ENCODE data around the gene BMPER. TPM values are rescaled to one million over a fixed set of nuclear protein-coding genes. Genes with fewer than 3 reads are reported as not detected.

Gene BMPER
- total and polyA plus RNA-seq, 2 donors from 2014 or later, result 0.60 to 0.80 TPM

GRCh38 chr7:33950047-33950714, 44.8 kb downstream of the BMPER start:
- Histone ChIP-seq H3K27me3 (ENCODE audit: control insufficient read depth, insufficient read depth, low read length) (no peaks in the 10 kb centered on the region), H3K4me1 (ENCODE audit: control insufficient read depth in 2 of 3, insufficient read depth in 2 of 3, low read depth in 1 of 3, low read length in 3 of 3) (no peaks in the 10 kb centered on the region), H3K27ac (ENCODE audit: low read depth in 2 of 2, low read length in 2 of 2) (no peak overlapping the region), H3K9ac (ENCODE audit: low read length in 3 of 3) (no peak overlapping the region), H3K4me3 (ENCODE audit: low read length in 3 of 3) (no peak overlapping the region), H3K36me3 (ENCODE audit: control insufficient read depth in 2 of 3, insufficient read depth in 3 of 3, low read length in 3 of 3) (no peaks in the 10 kb centered on the region), H3K9me3 (ENCODE audit: control insufficient read depth in 2 of 3, insufficient read depth in 1 of 3, low read length in 3 of 3) (no peaks in the 10 kb centered on the region)
- intact Hi-C loops (cut with DNase I), result no loop called here
- no peak for TF ChIP-seq CTCF (IDR thresholded peaks at IDR 0.05; ENCODE audit: borderline replicate concordance, extremely low read depth, insufficient read depth)
- FAIRE-seq, result no peak
- DNase-seq, result no peak

GRCh38 chr7:33952824-33953223, 47.5 kb downstream of the BMPER start:
- no peaks in the 10 kb centered on the region for H3K36me3 ChIP-seq (ENCODE audit: control insufficient read depth in 2 of 3, insufficient read depth in 3 of 3, low read length in 3 of 3)
- DNase-seq (no peak), FAIRE-seq (no peak)
- no peak overlapping the region for H3K27ac ChIP-seq (ENCODE audit: low read depth in 2 of 2, low read length in 2 of 2)
- no peaks in the 10 kb centered on the region for H3K27me3 ChIP-seq (ENCODE audit: control insufficient read depth, insufficient read depth, low read length)
- H3K9me3 ChIP-seq (ENCODE audit: control insufficient read depth in 2 of 3, insufficient read depth in 1 of 3, low read length in 3 of 3), result no peaks in the 10 kb centered on the region
- no peaks in the 10 kb centered on the region for H3K4me1 ChIP-seq (ENCODE audit: control insufficient read depth in 2 of 3, insufficient read depth in 2 of 3, low read depth in 1 of 3, low read length in 3 of 3)
- intact Hi-C loops (cut with DNase I), result no loop called here
- no peak overlapping the region for H3K9ac ChIP-seq (ENCODE audit: low read length in 3 of 3)
- TF ChIP-seq CTCF (IDR thresholded peaks at IDR 0.05; ENCODE audit: borderline replicate concordance, extremely low read depth, insufficient read depth), result no peak
- no peak overlapping the region for H3K4me3 ChIP-seq (ENCODE audit: low read length in 3 of 3)

- H3K27me3 ChIP-seq (ENCODE audit: control insufficient read depth, insufficient read depth, low read length), result no peaks in the 10 kb centered on the region
- no peak overlapping the region for H3K4me3 ChIP-seq (ENCODE audit: low read length in 3 of 3)
- no peaks in the 10 kb centered on the region for H3K4me1 ChIP-seq (ENCODE audit: control insufficient read depth in 2 of 3, insufficient read depth in 2 of 3, low read depth in 1 of 3, low read length in 3 of 3)
- FAIRE-seq (no peak), DNase-seq (no peak)
- no peak overlapping the region for H3K27ac ChIP-seq (ENCODE audit: low read depth in 2 of 2, low read length in 2 of 2)
- no peaks in the 10 kb centered on the region for H3K36me3 ChIP-seq (ENCODE audit: control insufficient read depth in 2 of 3, insufficient read depth in 3 of 3, low read length in 3 of 3)
- intact Hi-C loops (cut with DNase I), result no loop called here
- H3K9me3 ChIP-seq (ENCODE audit: control insufficient read depth in 2 of 3, insufficient read depth in 1 of 3, low read length in 3 of 3), result no peaks in the 10 kb centered on the region
- no peak for TF ChIP-seq CTCF (IDR thresholded peaks at IDR 0.05; ENCODE audit: borderline replicate concordance, extremely low read depth, insufficient read depth)
- H3K9ac ChIP-seq (ENCODE audit: low read length in 3 of 3), result no peak overlapping the region
Observed at GRCh38 chr7:33958104-33958503, 52.8 kb downstream of the BMPER start.

GRCh38 chr7:33959676-33960075, 54.3 kb downstream of the BMPER start:
- intact Hi-C loops (cut with DNase I), result no loop called here
- H3K27ac ChIP-seq (ENCODE audit: low read depth in 2 of 2, low read length in 2 of 2), result no peak overlapping the region
- H3K4me3 ChIP-seq (ENCODE audit: low read length in 3 of 3), result no peak overlapping the region
- H3K4me1 ChIP-seq (ENCODE audit: control insufficient read depth in 2 of 3, insufficient read depth in 2 of 3, low read depth in 1 of 3, low read length in 3 of 3), result no peaks in the 10 kb centered on the region
- FAIRE-seq (no peak), DNase-seq (no peak)
- TF ChIP-seq CTCF (IDR thresholded peaks at IDR 0.05; ENCODE audit: borderline replicate concordance, extremely low read depth, insufficient read depth), result no peak
- no peaks in the 10 kb centered on the region for H3K27me3 ChIP-seq (ENCODE audit: control insufficient read depth, insufficient read depth, low read length)
- H3K9me3 ChIP-seq (ENCODE audit: control insufficient read depth in 2 of 3, insufficient read depth in 1 of 3, low read length in 3 of 3), result no peaks in the 10 kb centered on the region
- H3K36me3 ChIP-seq (ENCODE audit: control insufficient read depth in 2 of 3, insufficient read depth in 3 of 3, low read length in 3 of 3), result no peaks in the 10 kb centered on the region
- H3K9ac ChIP-seq (ENCODE audit: low read length in 3 of 3), result no peak overlapping the region
